HG03066 (cell line): ENCODE data around the gene SLC2A1.
A peak's percentile ranks its signal among the peaks of the same experiment; 100 is the strongest.
"Not testable (repeated sequence)": the region's sequence is repeated elsewhere in the genome, so short reads cannot be mapped to it uniquely, and the experiment has no call there.

Experiments used
- ATAC-seq: cut with Tn5 transposase; IDR thresholded peaks from one replicate; pipeline ENCODE4 v1.9.1; 2021; ENCODE audit warnings: low read depth; ENCODE audit not compliant: unreplicated experiment

The SLC2A1 gene

GRCh38 chr1:42931911-42932422, 26.7 kb downstream of the SLC2A1 start:
- ATAC-seq = peak; percentile 63

GRCh38 chr1:42931108-42931539, 27.5 kb downstream of the SLC2A1 start:
- ATAC-seq = no peak

GRCh38 chr1:42930178-42931107, 28.2 kb downstream of the SLC2A1 start:
- no peak for ATAC-seq

- no peak for ATAC-seq
Measured at GRCh38 chr1:42929434-42930177, 29.1 kb downstream of the SLC2A1 start.

GRCh38 chr1:42928859-42929258, 29.8 kb downstream of the SLC2A1 start:
- no peak for ATAC-seq

- no peak for ATAC-seq
Measured at GRCh38 chr1:42927920-42928505, 30.7 kb downstream of the SLC2A1 start.

- no peak for ATAC-seq
Measured at GRCh38 chr1:42927274-42927841, 31.3 kb downstream of the SLC2A1 start.

- no peak for ATAC-seq
Measured at GRCh38 chr1:42926879-42927242, 31.8 kb downstream of the SLC2A1 start.

- ATAC-seq = no peak
Measured at GRCh38 chr1:42926235-42926878, 32.3 kb downstream of the SLC2A1 start.

- ATAC-seq = no peak
Measured at GRCh38 chr1:42924851-42925760, 33.6 kb downstream of the SLC2A1 start.

- peak; percentile 88 for ATAC-seq
Measured at GRCh38 chr1:42924082-42924850, 34.4 kb downstream of the SLC2A1 start.

- ATAC-seq = no peak
Measured at GRCh38 chr1:42923367-42924081, 35.1 kb downstream of the SLC2A1 start.

- ATAC-seq = no peak
Measured at GRCh38 chr1:42922687-42923366, 35.8 kb downstream of the SLC2A1 start.

GRCh38 chr1:42921769-42922168, 36.9 kb downstream of the SLC2A1 start:
- ATAC-seq = no peak

GRCh38 chr1:42919651-42920050, 39.0 kb downstream of the SLC2A1 start:
- not testable (repeated sequence) for ATAC-seq

GRCh38 chr1:42917241-42917495, 41.5 kb downstream of the SLC2A1 start:
- no peak for ATAC-seq

GRCh38 chr1:42915456-42915855, 43.2 kb downstream of the SLC2A1 start:
- ATAC-seq = no peak
